GM12878 (cell line): ENCODE measurements around the gene SUPT7L.

ENCODE experiments used
- CREB1 ChIP-seq: IDR thresholded peaks from 2 replicates; pipeline ENCODE4 v1.6.1; 2012; ENCODE audit warnings: low read depth, mild to moderate bottlenecking, inconsistent platforms
- JUNB ChIP-seq: IDR thresholded peaks from 2 replicates; pipeline ENCODE4 v1.6.1; 2016; ENCODE audit warnings: antibody characterized with exemption, mild to moderate bottlenecking
- JUND ChIP-seq: IDR thresholded peaks from 2 replicates; pipeline ENCODE4 v1.6.1; 2012; ENCODE audit warnings: low read depth, mild to moderate bottlenecking, low read length, improper control_type of control experiment, moderate library complexity
- MYC ChIP-seq: IDR thresholded peaks from 2 replicates; pipeline ENCODE4 v1.6.1; 2011; ENCODE audit warnings: mild to moderate bottlenecking, low read length, moderate library complexity, inconsistent platforms; ENCODE audit not compliant: insufficient read depth, insufficient replicate concordance, insufficient read length, severe bottlenecking
- SMARCA5 ChIP-seq: fragments of 450-650 bp; IDR thresholded peaks from 2 replicates; pipeline ENCODE4 v1.6.1; 2017; ENCODE audit warnings: mild to moderate bottlenecking
- TF ChIP-seq, protein P1 (sequence below): fragments of 450-650 bp; formaldehyde crosslinking; IDR thresholded peaks from 2 replicates; pipeline ENCODE4 v1.4.0; 2020; ENCODE audit warnings: mild to moderate bottlenecking, moderate library complexity
- TF ChIP-seq, protein P2 (sequence below), 3 experiments: IDR thresholded peaks in 2 of 3; conservative IDR thresholded peaks in 1 of 3; 2 replicates each; pipeline ENCODE4 v1.5.1; 2011; ENCODE audit warnings: low read depth in 3 of 3, low read length in 3 of 3, mild to moderate bottlenecking in 3 of 3, control low read depth in 2 of 3, moderate library complexity in 2 of 3, inconsistent platforms in 1 of 3, mixed read lengths in 1 of 3; ENCODE audit not compliant: control insufficient read depth in 2 of 3, insufficient read depth in 1 of 3; ENCODE audit errors: extremely low read depth in 1 of 3

DNA sequence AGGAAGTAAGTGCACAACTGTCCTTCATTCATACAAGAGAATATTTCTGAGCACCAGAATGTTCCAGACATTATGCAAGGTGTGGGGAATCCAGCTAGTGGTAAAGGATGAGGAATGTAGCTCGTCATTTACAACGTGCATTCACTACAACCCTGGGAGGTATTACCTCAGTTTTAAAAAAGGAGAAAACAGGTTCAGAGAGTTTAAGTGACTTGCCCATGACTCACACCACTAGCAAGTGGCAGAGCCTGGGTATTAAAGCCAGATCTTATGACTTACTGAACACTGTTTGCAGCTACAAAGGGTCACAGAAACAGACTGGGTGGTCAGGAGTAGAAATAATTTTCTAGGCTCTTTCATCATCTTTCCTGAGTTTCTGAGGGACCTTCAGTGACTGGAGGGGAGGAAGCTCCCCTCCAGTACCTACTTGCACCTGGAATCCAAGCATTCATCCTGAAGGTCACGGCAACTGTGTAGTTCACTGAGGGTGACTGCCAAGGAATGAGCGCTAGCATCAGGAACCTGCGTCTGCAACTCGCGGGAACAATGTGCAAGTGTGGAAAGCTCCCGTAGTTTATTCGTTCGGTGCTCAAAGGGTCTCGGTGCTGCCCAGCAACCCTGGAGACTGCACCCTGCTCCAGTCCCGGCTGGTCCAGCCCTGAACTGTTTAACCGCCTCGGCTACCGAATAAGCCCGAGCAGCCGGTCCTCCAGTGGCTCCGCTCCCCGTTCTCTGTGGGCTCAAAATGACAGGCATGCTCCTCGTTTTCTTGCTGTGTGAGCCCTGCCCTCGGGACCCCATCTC lies 35.2 kb downstream of the SUPT7L start:
- no peak for TF ChIP-seq JUNB
- TF ChIP-seq, protein P1, sequence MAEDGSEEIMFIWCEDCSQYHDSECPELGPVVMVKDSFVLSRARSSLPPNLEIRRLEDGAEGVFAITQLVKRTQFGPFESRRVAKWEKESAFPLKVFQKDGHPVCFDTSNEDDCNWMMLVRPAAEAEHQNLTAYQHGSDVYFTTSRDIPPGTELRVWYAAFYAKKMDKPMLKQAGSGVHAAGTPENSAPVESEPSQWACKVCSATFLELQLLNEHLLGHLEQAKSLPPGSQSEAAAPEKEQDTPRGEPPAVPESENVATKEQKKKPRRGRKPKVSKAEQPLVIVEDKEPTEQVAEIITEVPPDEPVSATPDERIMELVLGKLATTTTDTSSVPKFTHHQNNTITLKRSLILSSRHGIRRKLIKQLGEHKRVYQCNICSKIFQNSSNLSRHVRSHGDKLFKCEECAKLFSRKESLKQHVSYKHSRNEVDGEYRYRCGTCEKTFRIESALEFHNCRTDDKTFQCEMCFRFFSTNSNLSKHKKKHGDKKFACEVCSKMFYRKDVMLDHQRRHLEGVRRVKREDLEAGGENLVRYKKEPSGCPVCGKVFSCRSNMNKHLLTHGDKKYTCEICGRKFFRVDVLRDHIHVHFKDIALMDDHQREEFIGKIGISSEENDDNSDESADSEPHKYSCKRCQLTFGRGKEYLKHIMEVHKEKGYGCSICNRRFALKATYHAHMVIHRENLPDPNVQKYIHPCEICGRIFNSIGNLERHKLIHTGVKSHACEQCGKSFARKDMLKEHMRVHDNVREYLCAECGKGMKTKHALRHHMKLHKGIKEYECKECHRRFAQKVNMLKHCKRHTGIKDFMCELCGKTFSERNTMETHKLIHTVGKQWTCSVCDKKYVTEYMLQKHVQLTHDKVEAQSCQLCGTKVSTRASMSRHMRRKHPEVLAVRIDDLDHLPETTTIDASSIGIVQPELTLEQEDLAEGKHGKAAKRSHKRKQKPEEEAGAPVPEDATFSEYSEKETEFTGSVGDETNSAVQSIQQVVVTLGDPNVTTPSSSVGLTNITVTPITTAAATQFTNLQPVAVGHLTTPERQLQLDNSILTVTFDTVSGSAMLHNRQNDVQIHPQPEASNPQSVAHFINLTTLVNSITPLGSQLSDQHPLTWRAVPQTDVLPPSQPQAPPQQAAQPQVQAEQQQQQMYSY = no peak
- TF ChIP-seq, protein P2, sequence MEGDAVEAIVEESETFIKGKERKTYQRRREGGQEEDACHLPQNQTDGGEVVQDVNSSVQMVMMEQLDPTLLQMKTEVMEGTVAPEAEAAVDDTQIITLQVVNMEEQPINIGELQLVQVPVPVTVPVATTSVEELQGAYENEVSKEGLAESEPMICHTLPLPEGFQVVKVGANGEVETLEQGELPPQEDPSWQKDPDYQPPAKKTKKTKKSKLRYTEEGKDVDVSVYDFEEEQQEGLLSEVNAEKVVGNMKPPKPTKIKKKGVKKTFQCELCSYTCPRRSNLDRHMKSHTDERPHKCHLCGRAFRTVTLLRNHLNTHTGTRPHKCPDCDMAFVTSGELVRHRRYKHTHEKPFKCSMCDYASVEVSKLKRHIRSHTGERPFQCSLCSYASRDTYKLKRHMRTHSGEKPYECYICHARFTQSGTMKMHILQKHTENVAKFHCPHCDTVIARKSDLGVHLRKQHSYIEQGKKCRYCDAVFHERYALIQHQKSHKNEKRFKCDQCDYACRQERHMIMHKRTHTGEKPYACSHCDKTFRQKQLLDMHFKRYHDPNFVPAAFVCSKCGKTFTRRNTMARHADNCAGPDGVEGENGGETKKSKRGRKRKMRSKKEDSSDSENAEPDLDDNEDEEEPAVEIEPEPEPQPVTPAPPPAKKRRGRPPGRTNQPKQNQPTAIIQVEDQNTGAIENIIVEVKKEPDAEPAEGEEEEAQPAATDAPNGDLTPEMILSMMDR (IDR thresholded peaks at IDR 0.05 in 2 of 3, conservative IDR thresholded peaks at IDR 0.05 in 1 of 3; ENCODE audit: control insufficient read depth in 2 of 3, extremely low read depth in 1 of 3, insufficient read depth in 1 of 3, low read depth in 3 of 3, low read length in 3 of 3) = no peak
- TF ChIP-seq CREB1 = no peak
- no peak for TF ChIP-seq JUND
- no peak for TF ChIP-seq MYC
- TF ChIP-seq SMARCA5 = no peak
